Ishikawa (cell line): ENCODE data around the gene PIK3AP1.

ENCODE experiments used
- CEBPB ChIP-seq: IDR thresholded peaks from 2 replicates; pipeline ENCODE4 v1.6.1; 2012
- CREB1 ChIP-seq: IDR thresholded peaks from 2 replicates; pipeline ENCODE4 v1.6.1; 2012; ENCODE audit warnings: low read depth
- EGR1 ChIP-seq: IDR thresholded peaks from 2 replicates; pipeline ENCODE4 v1.6.1; 2012
- EP300 ChIP-seq: IDR thresholded peaks from 2 replicates; pipeline ENCODE4 v1.6.1; 2012; ENCODE audit warnings: borderline replicate concordance
- FOXM1 ChIP-seq: IDR thresholded peaks from 2 replicates; pipeline ENCODE4 v1.6.1; 2012; ENCODE audit warnings: low read depth, borderline replicate concordance
- MAX ChIP-seq: IDR thresholded peaks from 2 replicates; pipeline ENCODE4 v1.6.1; 2012
- NFIC ChIP-seq: IDR thresholded peaks from 2 replicates; pipeline ENCODE4 v1.6.1; 2012
- RAD21 ChIP-seq: IDR thresholded peaks from 2 replicates; pipeline ENCODE4 v1.6.1; 2012; ENCODE audit warnings: low read depth
- REST ChIP-seq: IDR thresholded peaks from 2 replicates; pipeline ENCODE4 v1.6.1; 2012; ENCODE audit warnings: low read depth, mild to moderate bottlenecking
- TAF1 ChIP-seq: IDR thresholded peaks from 2 replicates; pipeline ENCODE4 v1.6.1; 2012; ENCODE audit warnings: low read depth, mild to moderate bottlenecking
- TCF12 ChIP-seq: IDR thresholded peaks from 2 replicates; pipeline ENCODE4 v1.6.1; 2012; ENCODE audit warnings: low read depth
- TEAD4 ChIP-seq: IDR thresholded peaks from 2 replicates; pipeline ENCODE4 v1.6.1; 2012
- USF1 ChIP-seq: IDR thresholded peaks from 2 replicates; pipeline ENCODE4 v1.6.1; 2012
- YY1 ChIP-seq: IDR thresholded peaks from 2 replicates; pipeline ENCODE4 v1.6.1; 2012; ENCODE audit warnings: low read depth
- ZBTB7A ChIP-seq: IDR thresholded peaks from 2 replicates; pipeline ENCODE4 v1.6.1; 2012; ENCODE audit warnings: low read depth

PIK3AP1 gene

GRCh38 chr10:96719850-96720421, 378 bp downstream of the PIK3AP1 start:
- peak; percentile 34; the same call in 1 of the 2 replicates for TF ChIP-seq ZBTB7A
- no peak for TF ChIP-seq EP300
- TF ChIP-seq RAD21, result peak; percentile 18; the same call in 1 of the 2 replicates

- TF ChIP-seq YY1, result no peak
- TF ChIP-seq EP300, result no peak
- TF ChIP-seq USF1, result no peak
- TF ChIP-seq RAD21, result peak; percentile 8; the same call in 1 of the 2 replicates
- no peak for TF ChIP-seq TEAD4
- TF ChIP-seq NFIC, result no peak
- TF ChIP-seq EGR1, result no peak
Observed at GRCh38 chr10:96719200-96719599, 1.1 kb downstream of the PIK3AP1 start.

GRCh38 chr10:96718304-96718990, 1.9 kb downstream of the PIK3AP1 start:
- TF ChIP-seq FOXM1 (no peak), TAF1 (no peak), USF1 (no peak), NFIC (no peak), CREB1 (no peak), TEAD4 (no peak), EP300 (no peak), EGR1 (no peak), RAD21 (no peak)

GRCh38 chr10:96716390-96716789, 3.9 kb downstream of the PIK3AP1 start:
- TF ChIP-seq EGR1, result no peak
- no peak for TF ChIP-seq YY1
- TF ChIP-seq CEBPB, result no peak
- no peak for TF ChIP-seq ZBTB7A
- TF ChIP-seq USF1, result no peak
- no peak for TF ChIP-seq TEAD4

- TF ChIP-seq FOXM1 (no peak), NFIC (no peak), EP300 (no peak), REST (no peak), TEAD4 (no peak), TCF12 (no peak), MAX (no peak), RAD21 (no peak), USF1 (no peak), CREB1 (no peak), CEBPB (no peak), YY1 (no peak), TAF1 (no peak), EGR1 (no peak)
Observed at GRCh38 chr10:96714746-96715255, 5.5 kb downstream of the PIK3AP1 start.

- TF ChIP-seq FOXM1 (no peak), TCF12 (no peak), NFIC (no peak), EP300 (no peak)
Observed at GRCh38 chr10:96714031-96714590, 6.2 kb downstream of the PIK3AP1 start.

GRCh38 chr10:96712662-96713271, 7.5 kb downstream of the PIK3AP1 start:
- no peak for TF ChIP-seq YY1
- TF ChIP-seq TCF12, result no peak
- no peak for TF ChIP-seq EGR1
- no peak for TF ChIP-seq TAF1
- no peak for TF ChIP-seq MAX
- no peak for TF ChIP-seq RAD21
- TF ChIP-seq NFIC, result no peak
- no peak for TF ChIP-seq EP300
